GM18867 (cell line): ENCODE results near the gene KRTAP2-2.

Experiments
- ATAC-seq: cut with Tn5 transposase; IDR thresholded peaks from one replicate; pipeline ENCODE4 v1.9.1; 2021; ENCODE audit warnings: mild to moderate bottlenecking, moderate library complexity; ENCODE audit not compliant: unreplicated experiment

The KRTAP2-2 gene

GRCh38 chr17:41026715-41027471 lies 28.1 kb downstream of the KRTAP2-2 start, which contains the start of gene KRTAP1-5:
KRTAP1-5 (minus strand) TSS chr17:41027208; CDS start chr17:41027155, 53 bp downstream.
- no peak for ATAC-seq

GRCh38 chr17:41024697-41025096 lies 30.3 kb downstream of the KRTAP2-2 start:
- ATAC-seq, result no peak

GRCh38 chr17:41020336-41020735 lies 34.7 kb downstream of the KRTAP2-2 start:
- no peak for ATAC-seq

- no peak for ATAC-seq
Measured at GRCh38 chr17:41019415-41019814, 35.6 kb downstream of the KRTAP2-2 start.

- no peak for ATAC-seq
Measured at GRCh38 chr17:41018541-41018940, 36.5 kb downstream of the KRTAP2-2 start.

- no peak for ATAC-seq
Measured at GRCh38 chr17:41016578-41017215, 38.3 kb downstream of the KRTAP2-2 start.

GRCh38 chr17:41015454-41015853 lies 39.6 kb downstream of the KRTAP2-2 start:
- ATAC-seq, result no peak

GRCh38 chr17:41013606-41014005 lies 41.4 kb downstream of the KRTAP2-2 start:
- ATAC-seq, result no peak

GRCh38 chr17:41013181-41013580 lies 41.8 kb downstream of the KRTAP2-2 start:
- ATAC-seq, result no peak

- no peak for ATAC-seq
Measured at GRCh38 chr17:41012326-41013120, 42.5 kb downstream of the KRTAP2-2 start.

- ATAC-seq, result no peak
Measured at GRCh38 chr17:41010441-41010840, 44.6 kb downstream of the KRTAP2-2 start.

GRCh38 chr17:41009936-41010335 lies 45.1 kb downstream of the KRTAP2-2 start:
- no peak for ATAC-seq

GRCh38 chr17:41009301-41009760 lies 45.7 kb downstream of the KRTAP2-2 start:
- ATAC-seq, result no peak

- no peak for ATAC-seq
Measured at GRCh38 chr17:41008811-41009210, 46.2 kb downstream of the KRTAP2-2 start, which contains the start of gene KRTAP3-1. KRTAP3-1 (minus strand) TSS chr17:41009128; CDS start chr17:41009074, 54 bp downstream.
